ENCODE results near the gene SNX10. TPM values are rescaled to one million over a fixed set of nuclear protein-coding genes. Genes with fewer than 3 reads are reported as not detected.

The SNX10 gene
- total RNA-seq, 1 donor from 2014 or later = 59.3 TPM

DNA sequence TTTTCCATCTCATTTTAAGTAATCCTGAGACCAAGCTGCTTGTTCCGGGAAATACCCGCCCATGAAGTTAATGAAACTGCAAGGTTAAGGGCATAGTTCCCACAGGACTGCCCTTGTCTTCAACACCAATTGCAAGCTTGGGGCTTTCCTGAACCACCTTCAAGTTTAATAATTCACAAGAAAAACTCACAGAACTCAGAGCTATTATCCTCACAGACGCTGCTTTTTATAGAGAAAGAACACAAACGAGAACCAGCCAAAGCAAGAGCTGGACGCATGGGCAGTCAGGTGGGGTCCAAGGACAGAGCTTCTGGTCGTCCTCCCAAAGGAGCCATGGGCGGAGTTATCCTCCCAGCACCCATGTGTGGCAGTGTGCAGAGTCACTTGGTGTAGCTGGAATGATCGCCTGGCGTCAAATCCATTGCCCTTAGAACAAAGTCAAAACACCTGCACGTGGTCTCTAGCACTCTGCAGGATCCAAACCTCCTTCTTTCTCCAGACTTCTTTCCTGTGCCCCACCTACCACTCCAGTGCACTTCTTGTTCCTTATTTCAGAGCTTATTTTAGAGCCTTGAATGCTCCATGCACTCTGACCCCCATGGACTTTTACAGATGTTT lies 56.7 kb downstream of the SNX10 start:
- Mint-ChIP-seq H3K27ac (peak overlapping the region; percentile 19), H3K36me3 (ENCODE audit: low read depth) (peaks cover 59% of the 10 kb centered on the region), H3K9me3 (no peaks in the 10 kb centered on the region), H3K4me1 (ENCODE audit: low read depth) (peaks cover 16% of the 10 kb centered on the region), H3K4me3 (ENCODE audit: low read depth) (no peak overlapping the region), H3K27me3 (ENCODE audit: low read depth) (no peaks in the 10 kb centered on the region)
- intact Hi-C loops (cut with micrococcal nuclease) = no loop called here
- DNase-seq (ENCODE audit: low spot score) = no peak

DNA sequence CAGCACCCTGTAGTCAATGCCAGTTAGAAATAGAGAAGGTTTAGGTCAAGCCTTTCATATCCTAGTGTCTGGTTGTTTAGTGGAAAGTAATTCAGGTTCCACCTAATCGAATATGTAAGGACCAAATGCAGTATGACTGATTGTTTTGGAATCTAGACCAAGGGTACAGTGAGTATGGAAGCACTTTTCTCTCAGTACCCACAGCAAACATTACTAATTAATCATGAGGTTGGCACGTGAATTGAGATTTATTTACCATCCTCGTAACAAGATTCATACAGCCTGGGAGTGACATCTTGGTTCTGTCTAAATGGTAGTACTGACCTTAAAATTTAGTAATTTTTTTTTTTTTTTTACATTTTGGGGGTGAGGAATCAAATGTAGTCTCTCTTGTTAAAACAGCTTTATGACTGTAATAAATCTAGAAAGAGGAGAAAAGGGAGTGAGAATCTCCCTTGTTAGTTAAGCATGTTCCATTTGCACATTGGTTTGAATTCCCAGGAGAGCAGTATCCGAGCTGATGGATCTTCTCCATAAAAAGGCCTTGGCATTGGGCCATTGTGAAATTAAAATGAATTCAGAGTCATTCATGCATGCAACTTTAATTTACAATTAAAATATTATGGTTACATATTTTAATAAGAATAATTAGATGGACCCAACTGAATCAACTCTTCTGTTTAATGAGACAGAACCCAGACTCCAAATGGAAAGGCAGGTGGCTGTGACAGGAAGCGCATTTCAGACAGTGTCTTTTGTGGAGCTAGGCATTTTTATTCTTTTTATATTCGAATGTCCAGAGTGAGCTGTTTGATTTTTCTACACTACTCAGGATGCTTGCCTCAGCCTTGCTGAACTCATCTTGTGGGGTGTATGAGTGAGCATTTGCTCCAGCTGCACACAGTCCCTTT lies 57.6 kb downstream of the SNX10 start:
- intact Hi-C loops (cut with micrococcal nuclease) = no loop called here
- Mint-ChIP-seq H3K27ac (no peak overlapping the region), H3K4me3 (ENCODE audit: low read depth) (no peak overlapping the region)

DNA sequence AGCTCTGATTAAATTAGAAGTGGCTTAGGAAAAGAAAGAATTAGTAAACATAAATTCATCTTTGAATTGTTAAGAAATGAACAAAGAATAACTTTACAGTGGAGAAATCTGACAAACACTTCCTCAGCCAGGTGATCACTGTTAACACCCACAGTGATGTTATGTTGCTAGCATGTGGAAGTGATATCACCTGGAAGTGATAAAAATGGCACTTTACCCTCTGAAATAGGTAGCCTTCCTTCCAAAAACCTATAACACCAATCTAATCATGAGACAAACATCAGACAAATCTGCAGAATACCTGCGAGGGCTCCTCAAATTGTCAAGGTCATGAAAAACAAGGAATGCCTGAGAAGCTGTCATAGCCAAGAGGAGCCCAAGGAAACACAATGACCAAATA lies 59.5 kb downstream of the SNX10 start:
- H3K4me1 Mint-ChIP-seq (ENCODE audit: low read depth) = peaks cover 13% of the 10 kb centered on the region
- H3K27me3 Mint-ChIP-seq (ENCODE audit: low read depth) = no peaks in the 10 kb centered on the region
- peaks cover 53% of the 10 kb centered on the region for H3K36me3 Mint-ChIP-seq (ENCODE audit: low read depth)
- H3K4me3 Mint-ChIP-seq (ENCODE audit: low read depth) = no peak overlapping the region
- intact Hi-C loops (cut with micrococcal nuclease) = loop anchor here (5.0 kb wide), 1 partner anchor 34 kb away; no protein-coding TSS in a partner anchor
- no peak for DNase-seq (ENCODE audit: low spot score)
- no peak overlapping the region for H3K27ac Mint-ChIP-seq
- no peaks in the 10 kb centered on the region for H3K9me3 Mint-ChIP-seq

More for the DNA sequence above, 57.6 kb downstream of the SNX10 start:
- Mint-ChIP-seq H3K9me3 (no peaks in the 10 kb centered on the region), H3K27me3 (ENCODE audit: low read depth) (no peaks in the 10 kb centered on the region), H3K4me1 (ENCODE audit: low read depth) (peaks cover 12% of the 10 kb centered on the region), H3K36me3 (ENCODE audit: low read depth) (peaks cover 52% of the 10 kb centered on the region)
- no peak for DNase-seq (ENCODE audit: low spot score)

DNA sequence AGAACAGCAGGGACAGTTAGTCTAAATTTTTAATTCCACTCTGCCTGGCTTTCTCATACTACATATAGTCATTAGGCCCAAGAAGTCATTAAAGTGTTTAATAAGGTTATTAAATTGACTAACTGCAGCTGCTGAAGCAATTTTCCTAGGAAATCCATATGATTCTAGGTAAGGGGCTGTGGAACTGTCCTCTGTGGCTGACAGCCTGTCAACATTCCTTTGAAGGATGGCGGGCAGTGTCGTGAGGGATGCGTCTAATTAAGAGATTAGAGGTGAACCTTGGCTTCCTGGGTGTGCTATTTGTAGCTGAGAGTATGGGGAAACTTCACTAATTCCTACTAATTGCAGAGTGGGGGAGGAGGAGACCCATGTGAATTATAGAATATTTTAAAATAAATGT lies 64.6 kb downstream of the SNX10 start:
- Mint-ChIP-seq H3K36me3 (ENCODE audit: low read depth) (peaks cover 31% of the 10 kb centered on the region), H3K27me3 (ENCODE audit: low read depth) (no peaks in the 10 kb centered on the region), H3K4me1 (ENCODE audit: low read depth) (peaks cover 11% of the 10 kb centered on the region), H3K4me3 (ENCODE audit: low read depth) (no peak overlapping the region), H3K9me3 (no peaks in the 10 kb centered on the region), H3K27ac (no peak overlapping the region)
- no peak for DNase-seq (ENCODE audit: low spot score)
- intact Hi-C loops (cut with micrococcal nuclease) = no loop called here

DNA sequence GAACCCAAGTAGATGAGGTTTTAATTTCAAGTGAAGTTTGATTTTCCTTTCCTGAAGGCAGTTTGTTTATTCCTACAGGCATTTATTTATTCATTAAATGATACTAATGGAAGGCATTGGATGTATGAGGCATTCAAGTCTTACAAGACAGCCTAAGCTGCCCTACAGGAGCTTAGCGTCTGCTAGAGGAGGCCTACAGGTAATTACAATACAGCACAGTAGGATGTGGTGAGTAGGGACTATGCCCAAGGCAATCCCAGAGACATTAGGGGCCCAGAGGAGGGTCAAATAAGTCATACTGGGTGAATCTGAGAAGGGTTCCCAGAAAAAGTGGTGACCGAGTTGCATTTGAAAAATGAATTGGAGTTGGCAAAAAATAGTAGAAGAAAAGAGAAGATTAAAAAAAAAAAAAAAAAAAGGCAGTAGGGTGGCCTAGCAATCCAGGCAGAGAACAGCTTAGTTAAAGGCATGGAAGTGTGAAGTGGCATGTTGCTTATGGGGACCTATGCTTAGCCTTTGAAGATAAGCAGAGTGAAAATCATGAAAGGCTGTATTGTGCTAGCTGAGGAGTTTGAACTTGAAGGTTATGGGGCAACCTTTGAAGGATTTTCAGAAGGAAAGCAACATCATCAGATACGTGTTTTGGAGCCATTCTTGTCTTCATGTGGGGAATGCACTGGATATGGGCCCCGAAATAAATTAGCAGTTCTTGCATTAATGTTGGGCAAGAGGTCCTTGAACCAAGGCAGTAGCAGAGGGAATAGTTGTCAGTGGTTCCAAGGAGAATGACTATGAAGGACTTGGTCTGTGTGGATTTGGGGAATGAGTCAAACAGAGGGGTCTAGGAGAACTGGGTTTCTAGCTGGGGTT lies 65.5 kb downstream of the SNX10 start:
- no peak overlapping the region for H3K4me3 Mint-ChIP-seq (ENCODE audit: low read depth)
- H3K36me3 Mint-ChIP-seq (ENCODE audit: low read depth) = peaks cover 30% of the 10 kb centered on the region
- DNase-seq (ENCODE audit: low spot score) = no peak
- no peaks in the 10 kb centered on the region for H3K27me3 Mint-ChIP-seq (ENCODE audit: low read depth)
- intact Hi-C loops (cut with micrococcal nuclease) = no loop called here
- H3K27ac Mint-ChIP-seq = no peak overlapping the region
- H3K4me1 Mint-ChIP-seq (ENCODE audit: low read depth) = peaks cover 11% of the 10 kb centered on the region
- no peaks in the 10 kb centered on the region for H3K9me3 Mint-ChIP-seq

DNA sequence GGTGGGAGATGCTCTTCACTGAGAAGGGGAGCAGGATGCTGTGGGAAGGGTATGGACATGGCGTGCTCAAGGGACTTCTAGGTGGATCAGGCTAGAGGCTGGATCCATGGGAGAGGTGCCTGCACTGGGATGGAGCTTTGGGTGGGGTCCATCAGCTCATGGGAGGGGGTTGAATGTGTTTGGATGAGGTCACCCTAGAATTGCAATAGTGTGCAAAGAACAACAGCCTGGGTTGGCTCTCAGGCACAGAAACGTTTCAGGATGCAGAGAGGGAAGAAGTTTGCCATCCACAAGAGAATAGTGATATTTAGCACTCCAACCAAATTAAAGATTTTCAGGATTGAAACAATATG lies 66.1 kb downstream of the SNX10 start:
- no peaks in the 10 kb centered on the region for H3K27me3 Mint-ChIP-seq (ENCODE audit: low read depth)
- DNase-seq (ENCODE audit: low spot score) = no peak

DNA sequence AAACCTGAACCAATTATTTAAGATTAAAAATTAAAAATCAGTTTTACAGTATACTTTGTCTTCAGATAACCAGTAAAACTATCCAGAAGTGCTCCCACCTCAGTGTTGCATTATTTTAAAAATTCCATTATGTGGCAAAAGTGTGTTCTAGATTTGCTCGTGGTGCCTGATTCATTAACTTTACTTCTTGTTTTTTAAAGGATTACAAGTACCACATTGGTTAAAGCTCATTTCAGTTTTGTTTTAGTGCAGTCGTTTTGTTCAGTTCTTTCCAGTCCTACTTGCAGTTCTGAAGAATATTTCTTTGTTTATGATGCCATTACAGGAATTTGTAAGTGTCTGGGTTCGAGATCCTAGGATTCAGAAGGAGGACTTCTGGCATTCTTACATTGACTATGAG lies 69.0 kb downstream of the SNX10 start:
- Mint-ChIP-seq H3K36me3 (ENCODE audit: low read depth) (peaks cover 27% of the 10 kb centered on the region), H3K9me3 (no peaks in the 10 kb centered on the region), H3K4me1 (ENCODE audit: low read depth) (peaks cover 20% of the 10 kb centered on the region), H3K27me3 (ENCODE audit: low read depth) (no peaks in the 10 kb centered on the region), H3K27ac (no peak overlapping the region), H3K4me3 (ENCODE audit: low read depth) (no peak overlapping the region)
- no peak for DNase-seq (ENCODE audit: low spot score)
- intact Hi-C loops (cut with micrococcal nuclease) = no loop called here

More for the DNA sequence above, 66.1 kb downstream of the SNX10 start:
- intact Hi-C loops (cut with micrococcal nuclease) = no loop called here
- H3K27ac Mint-ChIP-seq = no peak overlapping the region
- no peak overlapping the region for H3K4me3 Mint-ChIP-seq (ENCODE audit: low read depth)
- peaks cover 28% of the 10 kb centered on the region for H3K36me3 Mint-ChIP-seq (ENCODE audit: low read depth)
- H3K4me1 Mint-ChIP-seq (ENCODE audit: low read depth) = peaks cover 11% of the 10 kb centered on the region
- H3K9me3 Mint-ChIP-seq = no peaks in the 10 kb centered on the region

DNA sequence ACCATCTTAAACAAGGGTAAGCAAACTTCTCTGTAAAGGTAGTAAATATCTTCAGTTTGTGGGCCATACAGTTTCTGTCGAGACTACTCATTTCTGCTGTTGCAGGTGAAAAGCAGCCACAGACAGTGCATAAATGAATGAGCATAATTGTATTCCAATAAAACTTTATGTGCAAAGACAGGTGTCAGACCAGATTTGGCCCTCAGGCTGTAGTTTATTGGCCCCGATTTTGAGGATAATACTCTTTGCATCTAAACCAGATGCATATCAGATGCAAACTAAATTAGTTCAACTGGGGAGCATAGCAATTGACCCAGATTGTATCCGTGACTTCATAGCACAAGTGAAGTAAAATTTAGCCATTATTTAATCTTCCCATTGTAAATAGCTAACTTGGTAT lies 70.0 kb downstream of the SNX10 start:
- H3K9me3 Mint-ChIP-seq = no peaks in the 10 kb centered on the region
- no peak for DNase-seq (ENCODE audit: low spot score)
- H3K4me1 Mint-ChIP-seq (ENCODE audit: low read depth) = peaks cover 22% of the 10 kb centered on the region
- H3K27me3 Mint-ChIP-seq (ENCODE audit: low read depth) = no peaks in the 10 kb centered on the region
- H3K36me3 Mint-ChIP-seq (ENCODE audit: low read depth) = peaks cover 31% of the 10 kb centered on the region
- H3K27ac Mint-ChIP-seq = no peak overlapping the region
- intact Hi-C loops (cut with micrococcal nuclease) = no loop called here
- H3K4me3 Mint-ChIP-seq (ENCODE audit: low read depth) = no peak overlapping the region

DNA sequence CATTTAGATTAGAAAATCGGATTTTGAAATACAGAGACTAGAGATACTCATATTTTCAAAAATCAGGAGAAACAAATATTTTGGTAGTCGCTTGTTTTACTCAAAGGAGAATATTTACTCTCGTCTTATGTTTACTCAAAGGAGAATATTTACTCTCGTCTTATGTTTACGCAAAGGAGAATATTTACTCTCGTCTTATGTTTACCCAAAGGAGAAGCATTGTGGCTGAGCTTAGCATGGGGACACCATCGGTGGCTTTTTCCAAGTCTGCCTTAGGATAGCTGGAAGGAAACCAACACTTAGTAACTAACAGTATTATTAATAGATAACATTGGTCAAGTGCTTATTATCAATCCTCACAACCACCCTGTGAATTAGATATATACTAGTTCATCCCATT lies 71.8 kb downstream of the SNX10 start:
- H3K27me3 Mint-ChIP-seq (ENCODE audit: low read depth) = no peaks in the 10 kb centered on the region
- H3K4me1 Mint-ChIP-seq (ENCODE audit: low read depth) = peaks cover 17% of the 10 kb centered on the region
- DNase-seq (ENCODE audit: low spot score) = no peak
- H3K27ac Mint-ChIP-seq = no peak overlapping the region
- H3K36me3 Mint-ChIP-seq (ENCODE audit: low read depth) = peaks cover 33% of the 10 kb centered on the region
- intact Hi-C loops (cut with micrococcal nuclease) = no loop called here
- no peaks in the 10 kb centered on the region for H3K9me3 Mint-ChIP-seq
- no peak overlapping the region for H3K4me3 Mint-ChIP-seq (ENCODE audit: low read depth)

DNA sequence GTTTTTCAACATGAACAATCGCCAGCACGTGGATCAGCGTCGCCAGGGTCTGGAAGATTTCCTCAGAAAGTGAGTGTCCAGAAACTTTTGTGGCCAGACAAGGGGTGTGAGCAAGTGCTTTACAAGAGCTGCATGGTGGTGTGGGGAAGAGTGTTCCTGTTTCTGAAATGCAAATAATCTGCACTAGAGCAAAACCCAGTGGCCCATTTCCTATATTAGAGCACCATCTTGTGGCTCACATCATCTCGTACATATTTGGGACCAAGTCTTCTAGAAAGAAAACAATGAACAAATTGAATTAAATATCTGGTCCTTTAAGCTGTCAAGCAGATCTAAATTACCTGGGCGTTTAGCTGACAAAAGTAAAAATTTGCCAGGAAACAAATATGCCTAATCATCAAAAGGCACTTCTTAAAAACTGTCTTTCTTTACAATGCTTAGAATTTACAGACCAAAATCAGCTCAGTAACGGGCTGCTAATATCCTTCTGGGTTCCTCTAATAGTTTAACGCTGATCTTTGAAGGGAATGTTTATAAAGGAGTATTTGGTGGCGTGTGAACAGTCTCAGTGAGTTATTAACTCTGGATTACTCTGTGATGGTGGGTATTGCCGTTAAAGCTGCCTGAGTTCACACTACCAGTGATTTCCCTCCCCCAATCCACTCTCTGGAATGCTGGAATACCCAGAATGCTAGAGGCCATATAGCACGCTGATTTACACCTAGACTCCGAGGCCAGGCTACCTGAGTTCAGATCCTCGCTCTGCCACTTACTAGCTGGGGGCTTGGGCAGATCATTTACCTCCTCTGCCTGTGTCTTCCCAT lies 73.6 kb downstream of the SNX10 start:
- peaks cover 33% of the 10 kb centered on the region for H3K36me3 Mint-ChIP-seq (ENCODE audit: low read depth)
- no peaks in the 10 kb centered on the region for H3K9me3 Mint-ChIP-seq
- intact Hi-C loops (cut with micrococcal nuclease) = loop anchor here (1.0 to 2.0 kb wide), 5 partner anchors 71 to 472 kb away; partner anchors contain the start of genes CBX3 and HNRNPA2B1
- H3K27ac Mint-ChIP-seq = peak overlapping the region; percentile 63
- no peak overlapping the region for H3K4me3 Mint-ChIP-seq (ENCODE audit: low read depth)
- peak; percentile 30 for DNase-seq (ENCODE audit: low spot score)
- H3K27me3 Mint-ChIP-seq (ENCODE audit: low read depth) = no peaks in the 10 kb centered on the region
- peaks cover 20% of the 10 kb centered on the region for H3K4me1 Mint-ChIP-seq (ENCODE audit: low read depth)

DNA sequence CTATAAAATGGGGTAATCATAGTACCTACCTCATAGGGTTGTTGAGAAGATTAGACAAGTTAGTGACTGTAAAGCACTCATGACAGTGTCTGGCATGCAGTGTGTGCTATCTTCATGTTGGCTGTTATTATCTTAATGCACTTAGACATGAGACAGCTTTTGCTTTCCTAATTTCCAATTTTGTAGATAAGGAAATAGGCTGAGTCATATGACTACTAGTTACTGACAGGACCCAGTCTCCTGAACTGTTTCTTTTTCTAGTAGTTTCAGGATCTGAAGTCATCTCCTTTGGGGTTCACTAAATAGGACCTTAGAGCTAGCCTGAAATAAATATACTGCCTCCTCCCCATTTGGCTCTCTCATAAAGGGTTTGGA lies 74.2 kb downstream of the SNX10 start:
- H3K27me3 Mint-ChIP-seq (ENCODE audit: low read depth) = no peaks in the 10 kb centered on the region
- H3K4me3 Mint-ChIP-seq (ENCODE audit: low read depth) = no peak overlapping the region
- DNase-seq (ENCODE audit: low spot score) = no peak
- peaks cover 17% of the 10 kb centered on the region for H3K4me1 Mint-ChIP-seq (ENCODE audit: low read depth)
- H3K9me3 Mint-ChIP-seq = no peaks in the 10 kb centered on the region
- no peak overlapping the region for H3K27ac Mint-ChIP-seq
- peaks cover 31% of the 10 kb centered on the region for H3K36me3 Mint-ChIP-seq (ENCODE audit: low read depth)
- intact Hi-C loops (cut with micrococcal nuclease) = loop anchor here (1.0 to 2.0 kb wide), 5 partner anchors 72 to 473 kb away; partner anchors contain the start of genes CBX3 and HNRNPA2B1

DNA sequence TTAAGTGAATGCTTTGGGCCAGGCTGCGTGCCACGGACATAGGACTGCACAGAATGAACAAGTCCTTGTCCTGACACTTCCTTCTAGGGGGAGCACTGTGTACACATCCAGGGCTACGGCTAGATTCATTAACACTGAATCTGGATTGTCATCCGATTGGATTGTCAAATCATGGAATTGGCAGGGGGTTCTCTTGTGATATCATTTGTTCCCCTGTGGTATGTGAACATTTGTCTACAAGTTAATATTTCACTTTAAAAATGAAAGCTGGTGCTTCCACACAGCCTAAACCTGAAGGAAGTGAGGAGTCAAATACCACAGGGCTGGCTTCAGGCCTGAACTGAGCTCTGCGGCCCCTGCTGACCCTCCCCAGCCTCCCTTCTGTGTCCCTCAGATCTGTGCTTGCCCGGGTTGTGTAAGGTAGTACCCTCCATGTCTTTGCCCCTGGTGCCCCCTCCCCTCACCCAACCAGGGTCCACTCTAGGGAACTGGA lies 75.6 kb downstream of the SNX10 start:
- H3K36me3 Mint-ChIP-seq (ENCODE audit: low read depth) = peaks cover 36% of the 10 kb centered on the region
- intact Hi-C loops (cut with micrococcal nuclease) = no loop called here
- peaks cover 17% of the 10 kb centered on the region for H3K4me1 Mint-ChIP-seq (ENCODE audit: low read depth)
- H3K27me3 Mint-ChIP-seq (ENCODE audit: low read depth) = no peaks in the 10 kb centered on the region
- no peak overlapping the region for H3K4me3 Mint-ChIP-seq (ENCODE audit: low read depth)
- H3K27ac Mint-ChIP-seq = no peak overlapping the region
- H3K9me3 Mint-ChIP-seq = no peaks in the 10 kb centered on the region
- no peak for DNase-seq (ENCODE audit: low spot score)

Data from activated T-helper 2 cell treated with anti-CD3 and anti-CD28 coated beads, Interferon-gamma antibody, Interleukin-2, Interleukin-4, amounts not matched to agents 10 μg/mL and 5 μg/mL and 100 μg/mL, durations not matched to agents 14 hours and 24 hours and 36 hours (primary cell).